HG03460 (cell line): ENCODE measurements around the gene HYAL1.
A peak's percentile ranks its signal among the peaks of the same experiment; 100 is the strongest.
"Not testable (repeated sequence)": the region's sequence is repeated elsewhere in the genome, so short reads cannot be mapped to it uniquely, and the experiment has no call there.

Experiments
- ATAC-seq: cut with Tn5 transposase; IDR thresholded peaks from one replicate; pipeline ENCODE4 v1.9.1; 2021; ENCODE audit not compliant: unreplicated experiment

Gene HYAL1

DNA sequence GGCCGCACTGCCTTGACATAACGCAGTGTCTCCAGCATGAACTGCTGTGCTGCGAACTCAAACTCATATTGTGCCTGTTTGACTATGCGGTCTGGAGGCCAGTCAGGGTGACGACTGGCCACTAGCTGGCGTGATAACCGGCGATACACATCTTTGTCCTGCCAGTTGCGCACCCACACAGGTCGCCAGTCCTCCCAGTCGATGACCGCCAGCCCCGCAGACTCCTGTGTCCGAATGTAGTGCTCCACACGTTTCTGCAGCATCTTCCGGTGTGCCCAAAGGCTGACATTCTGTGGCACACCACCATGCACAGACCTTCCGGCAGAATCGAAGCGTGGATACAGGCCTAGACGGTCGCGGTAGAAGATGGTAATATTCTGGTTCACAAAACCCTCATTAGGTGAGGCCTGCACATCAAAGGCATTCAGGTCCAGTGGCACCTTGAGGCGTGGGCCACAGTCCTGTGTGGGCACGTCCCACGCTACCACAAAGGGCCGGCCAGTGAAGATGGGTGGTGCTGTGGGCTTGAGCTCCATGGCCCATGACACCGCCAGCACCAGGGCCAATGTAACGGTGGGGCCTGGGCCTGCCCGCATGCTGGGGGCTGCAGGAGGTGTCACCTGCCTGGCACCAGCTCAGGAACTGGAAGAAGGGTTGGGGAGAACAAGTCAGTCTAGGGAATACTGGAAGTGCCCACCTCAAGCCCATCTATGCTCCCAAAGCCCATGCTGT, 16.7 kb upstream of the HYAL1 start:
- no peak for ATAC-seq

DNA sequence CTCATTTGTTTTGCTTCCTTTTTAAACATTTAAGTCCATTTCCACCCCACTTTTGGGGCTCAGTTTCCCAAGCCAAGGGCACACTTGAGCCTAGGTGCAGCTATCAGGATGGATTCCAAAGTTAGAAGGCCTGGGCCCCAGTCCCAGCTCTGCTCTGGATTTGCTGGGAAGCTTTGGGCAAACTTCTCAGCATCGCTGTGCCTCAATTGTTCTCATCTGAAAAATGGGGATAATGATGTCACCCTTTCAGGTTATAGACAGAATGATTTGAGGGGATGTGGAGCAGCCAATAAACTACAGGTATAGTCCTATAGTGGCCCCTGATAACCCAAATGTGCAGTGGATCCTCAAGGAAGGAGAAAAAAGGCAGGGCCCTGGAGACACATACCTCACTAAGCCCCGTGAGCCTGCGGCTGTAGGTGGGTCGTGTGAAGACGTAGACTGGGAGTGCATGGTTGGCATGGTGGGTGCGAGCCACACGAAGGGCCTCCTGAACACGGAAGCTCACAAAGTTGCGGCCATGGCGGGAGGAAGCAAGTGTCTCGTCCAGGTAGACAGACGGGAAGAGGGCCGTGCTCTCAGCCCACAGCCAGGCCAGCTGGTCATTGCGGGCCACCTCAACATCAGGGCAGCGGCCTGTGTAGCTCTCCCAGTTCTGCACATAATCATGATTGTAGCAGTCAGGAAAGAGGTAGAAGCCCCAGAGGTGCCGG, 16.0 kb upstream of the HYAL1 start:
- ATAC-seq, result no peak

DNA sequence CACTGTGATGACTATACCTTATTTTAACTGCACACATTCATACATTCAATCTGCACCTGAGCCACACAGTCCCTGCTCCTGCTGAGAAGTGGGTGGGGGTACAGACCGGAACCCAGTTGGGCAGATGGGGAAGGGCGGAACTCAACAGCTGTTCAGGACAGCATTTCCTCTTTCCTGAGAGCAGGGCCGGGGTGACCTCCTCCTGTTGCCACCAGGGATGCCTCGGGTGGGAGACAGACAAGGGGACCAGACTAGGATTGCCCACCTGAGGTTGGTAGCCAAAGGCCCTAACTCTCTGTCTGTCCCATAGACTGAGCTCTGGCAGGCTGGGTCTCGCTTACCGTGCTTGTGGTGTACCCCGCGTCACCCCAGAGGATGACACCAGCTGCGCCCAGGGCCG, 15.2 kb upstream of the HYAL1 start:
- no peak for ATAC-seq

DNA sequence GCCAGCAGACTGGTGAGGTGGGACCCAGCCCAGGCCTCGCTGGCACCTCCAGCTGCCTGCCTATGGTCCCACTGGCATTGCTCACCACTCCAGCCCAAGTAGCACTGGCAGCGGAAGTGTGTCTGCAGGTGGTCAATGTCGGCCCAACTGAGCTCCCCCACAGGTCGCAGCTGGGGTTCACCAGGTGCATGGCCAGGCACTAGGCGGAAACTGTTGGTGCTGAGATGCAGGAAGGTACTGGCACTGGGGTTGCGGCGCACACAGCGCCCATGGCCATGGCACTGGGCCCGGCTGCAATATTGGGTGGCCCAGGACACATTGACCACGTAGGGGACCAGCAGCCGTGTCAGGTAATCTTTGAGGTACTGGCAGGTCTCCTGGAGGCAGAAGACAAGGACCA, 14.8 kb upstream of the HYAL1 start:
- no peak for ATAC-seq

DNA sequence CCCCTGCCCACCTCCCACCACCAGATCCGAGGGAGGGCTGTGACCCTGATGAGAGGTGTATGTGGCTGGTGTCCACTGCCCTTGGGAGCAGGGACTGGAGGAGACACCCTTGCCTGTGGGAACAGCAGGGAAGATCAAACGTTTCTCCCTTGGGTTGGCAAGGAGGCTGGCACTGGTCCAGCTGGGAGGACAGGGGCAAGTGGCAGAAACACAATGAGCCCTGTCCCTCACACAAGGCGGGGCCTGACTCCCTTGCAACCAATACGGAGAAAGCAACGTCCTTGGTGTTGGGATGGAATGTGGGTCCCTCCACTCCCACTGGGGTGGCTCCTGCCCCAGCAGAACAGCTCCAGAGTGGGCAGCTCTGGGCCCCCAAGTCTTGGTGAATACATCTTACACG, 13.9 kb upstream of the HYAL1 start:
- ATAC-seq, result no peak

DNA sequence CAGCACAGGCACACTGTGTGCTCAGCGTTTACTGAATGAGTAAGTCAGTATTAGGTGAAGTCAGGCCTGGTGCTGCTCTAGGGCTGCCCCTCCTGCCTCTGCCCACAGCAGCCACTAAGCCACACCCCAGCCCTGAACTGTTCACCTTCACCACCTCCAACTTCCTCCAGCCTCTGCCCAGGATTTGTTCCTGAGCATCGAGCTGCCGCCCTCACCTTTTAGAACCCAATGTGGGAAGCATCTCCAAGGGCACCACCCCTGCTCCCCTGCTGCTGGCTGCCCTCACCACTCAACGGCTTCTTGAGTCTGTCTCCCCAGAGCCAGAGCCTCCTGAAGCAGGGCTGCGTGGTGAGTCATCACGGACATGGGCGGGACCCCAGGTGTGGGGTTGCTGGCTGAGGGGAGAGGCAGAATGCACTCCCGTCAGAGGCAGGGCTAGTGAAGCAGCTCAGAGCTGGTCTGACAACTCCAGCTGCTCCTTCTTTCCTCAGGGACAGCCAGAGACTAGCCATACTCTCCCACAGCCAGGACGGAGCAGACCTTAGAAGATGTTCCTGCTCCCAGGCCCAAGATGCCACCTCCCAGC, 13.4 kb upstream of the HYAL1 start:
- ATAC-seq, result no peak

DNA sequence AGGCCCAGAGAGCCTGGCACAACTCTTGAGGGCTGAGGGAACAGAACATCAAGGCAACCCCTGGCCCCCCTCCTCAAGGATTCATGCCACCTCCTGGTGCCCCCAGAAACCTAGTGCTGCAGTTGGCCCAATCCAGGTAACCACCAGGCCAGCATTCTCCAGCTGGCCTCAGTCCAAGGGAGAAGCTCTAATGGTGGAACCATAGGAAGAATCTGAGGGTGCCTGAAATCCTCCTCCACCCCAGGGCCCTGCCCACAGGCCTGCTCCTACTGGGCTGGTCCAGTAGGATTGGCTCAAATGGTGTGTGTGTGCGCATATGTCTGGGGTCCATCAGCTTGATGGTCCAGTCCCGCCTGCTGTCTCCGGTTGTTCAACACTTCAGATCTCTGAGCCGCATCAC, 11.4 kb upstream of the HYAL1 start:
- ATAC-seq, result no peak

DNA sequence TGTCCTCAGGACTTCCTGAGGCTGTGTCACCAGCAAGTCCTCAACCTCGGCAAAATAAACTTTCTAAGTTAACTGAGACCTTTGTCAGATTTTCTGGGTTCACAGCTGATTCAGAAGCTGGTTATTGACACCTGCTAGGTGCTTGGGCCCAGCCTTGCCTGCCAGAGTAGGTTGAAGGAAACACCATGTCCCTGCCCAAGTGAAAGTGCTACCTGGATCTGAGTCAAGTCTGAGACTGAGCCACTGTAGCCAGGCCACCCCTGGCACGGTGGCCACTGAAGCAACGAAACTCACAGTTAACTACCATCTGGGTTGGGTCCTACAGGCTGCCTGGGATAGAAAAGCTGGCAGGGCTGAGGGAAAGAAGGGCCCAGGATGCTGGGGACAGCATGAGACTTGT, 11.0 kb upstream of the HYAL1 start:
- ATAC-seq, result no peak

DNA sequence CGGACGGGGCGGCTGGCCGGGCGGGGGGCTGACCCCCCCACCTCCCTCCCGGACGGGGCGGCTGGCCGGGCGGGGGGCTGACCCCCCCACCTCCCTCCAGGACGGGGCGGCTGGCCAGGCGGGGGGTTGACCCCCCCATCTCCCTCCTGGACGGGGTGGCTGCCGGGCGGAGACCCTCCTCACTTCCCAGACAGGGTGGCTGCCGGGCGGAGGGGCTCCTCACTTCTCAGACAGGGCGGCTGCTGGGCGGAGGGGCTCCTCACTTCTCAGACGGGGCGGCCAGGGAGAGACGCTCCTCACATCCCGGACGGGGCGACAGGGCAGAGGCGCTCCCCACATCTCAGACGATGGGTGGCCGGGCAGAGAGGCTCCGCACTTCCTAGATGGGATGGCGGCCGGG, 8.7 kb upstream of the HYAL1 start:
- ATAC-seq, result not testable (repeated sequence)

DNA sequence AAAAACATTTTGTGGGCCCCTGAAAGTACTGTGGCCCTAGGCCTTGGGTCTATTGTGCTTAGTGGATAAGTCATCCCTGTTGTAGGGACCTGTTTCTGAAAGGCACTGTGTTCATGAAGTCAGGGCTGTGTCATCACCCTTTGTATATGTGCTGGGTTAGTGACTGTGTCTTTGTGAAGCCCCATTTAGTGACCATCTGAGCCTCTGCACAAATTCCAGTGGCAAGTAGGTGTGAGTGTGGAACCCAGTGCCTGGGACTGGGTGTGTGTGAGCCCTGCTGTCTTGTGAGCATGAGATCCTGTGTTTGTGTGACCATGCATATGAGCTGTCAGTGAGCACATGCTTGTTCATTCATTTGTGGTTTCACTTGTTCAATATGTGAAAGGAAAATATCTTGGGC, 1.2 kb upstream of the HYAL1 start:
- ATAC-seq, result no peak

DNA sequence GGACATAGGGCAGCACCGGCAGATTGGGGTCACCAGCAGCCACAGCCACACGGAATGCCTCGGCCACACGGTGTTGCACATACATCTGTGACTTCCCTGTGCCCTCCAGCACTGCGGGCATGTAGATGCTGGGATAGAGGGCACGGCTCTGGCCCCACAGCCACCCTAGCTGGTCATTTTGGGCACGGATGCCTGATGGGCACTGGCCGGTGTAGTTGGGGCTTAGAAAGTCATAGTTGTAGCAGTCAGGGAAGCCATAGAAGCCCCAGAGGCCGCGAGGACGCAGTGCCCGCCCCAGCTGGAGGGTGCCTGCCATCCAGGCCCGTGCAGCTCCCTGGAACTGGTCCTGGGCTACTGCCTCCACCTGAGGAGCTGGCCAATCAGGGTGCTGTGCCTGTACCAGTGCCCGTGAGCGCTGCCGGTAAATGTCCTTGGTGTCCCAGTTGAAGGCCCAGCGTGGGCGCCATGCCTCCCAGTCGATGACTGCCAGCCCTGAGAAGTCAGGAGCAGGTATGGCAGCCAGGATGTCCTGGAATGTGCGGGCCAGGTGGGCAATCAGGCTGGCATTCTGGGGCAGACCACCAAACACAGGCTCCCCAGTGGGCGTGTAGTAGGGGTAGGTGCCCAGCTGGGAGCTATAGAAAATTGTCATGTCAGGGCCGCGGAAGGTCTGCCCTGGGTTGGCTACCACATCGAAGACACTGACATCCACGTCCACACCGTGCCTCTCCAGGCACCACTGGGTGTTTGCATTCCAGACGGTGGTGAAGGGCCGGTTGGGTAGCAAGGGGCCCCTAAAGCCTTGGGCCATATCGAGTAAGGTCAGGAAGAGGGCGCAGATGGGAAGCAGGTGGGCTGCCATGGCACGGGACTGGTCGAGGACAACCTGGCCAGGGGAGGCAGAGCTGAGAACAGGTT, 1.0 kb downstream of the HYAL1 start:
- no peak for ATAC-seq

DNA sequence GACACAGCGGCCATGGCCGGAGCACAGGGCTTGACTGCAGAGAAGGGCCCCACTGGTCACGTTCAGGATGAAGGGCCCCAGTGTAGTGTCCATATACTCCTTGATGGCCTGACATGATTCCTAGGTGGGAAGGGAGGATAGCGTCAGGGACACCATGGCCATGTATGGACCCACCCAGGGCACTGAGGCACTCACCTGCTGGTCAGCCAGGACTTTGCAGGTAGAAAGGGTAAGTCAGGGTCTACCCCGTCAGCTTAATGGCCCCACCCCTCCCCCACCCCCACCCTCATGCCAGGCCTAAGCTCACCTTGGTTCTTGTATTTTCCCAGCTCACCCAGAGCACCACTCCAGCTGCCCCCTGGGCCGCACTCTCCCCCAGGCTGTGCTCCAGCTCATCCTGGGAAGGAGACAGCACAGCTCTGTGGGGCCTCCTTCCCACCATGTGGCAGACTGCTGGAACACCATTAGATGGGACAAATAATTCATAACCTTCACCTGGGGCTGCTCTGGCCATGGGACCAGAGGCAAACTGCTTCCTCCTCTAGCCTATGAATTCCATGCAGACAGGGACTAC, 2.6 kb downstream of the HYAL1 start:
- ATAC-seq, result no peak

DNA sequence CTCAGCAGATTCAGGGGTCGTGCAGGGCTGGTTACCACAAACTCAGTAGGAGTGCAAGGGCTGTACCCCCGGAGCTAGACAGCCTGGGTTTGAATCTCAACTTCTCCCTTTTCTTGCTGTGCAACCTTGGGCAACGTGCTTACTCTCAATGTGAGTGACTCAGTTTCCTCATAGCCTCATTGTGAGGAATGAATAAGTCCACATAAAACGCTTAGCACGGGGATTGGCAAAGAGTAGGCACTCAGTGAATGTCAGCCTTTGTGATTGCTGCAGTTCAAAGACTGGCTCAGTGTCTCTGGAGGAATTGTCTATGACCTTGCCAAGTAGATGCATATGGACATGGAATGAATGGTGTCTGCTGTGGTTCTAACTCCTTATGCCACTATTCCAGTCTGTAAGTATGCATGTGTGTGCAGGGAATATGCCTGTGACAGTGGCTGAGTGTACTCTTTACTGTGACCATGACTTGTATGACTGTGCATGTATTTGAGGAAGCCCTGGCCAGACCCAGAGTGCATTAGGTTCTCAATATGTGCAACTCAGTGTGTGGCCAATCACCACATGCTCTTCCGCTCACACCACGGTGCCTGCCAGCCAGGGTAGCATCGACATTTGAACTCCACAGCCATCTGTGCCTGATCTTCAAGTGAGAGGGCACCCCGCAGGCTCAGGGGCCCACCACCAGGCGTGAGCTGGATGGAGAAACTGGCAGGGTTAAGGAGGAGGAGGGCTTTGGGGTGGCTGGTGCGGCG, 3.3 kb downstream of the HYAL1 start:
- ATAC-seq, result no peak

DNA sequence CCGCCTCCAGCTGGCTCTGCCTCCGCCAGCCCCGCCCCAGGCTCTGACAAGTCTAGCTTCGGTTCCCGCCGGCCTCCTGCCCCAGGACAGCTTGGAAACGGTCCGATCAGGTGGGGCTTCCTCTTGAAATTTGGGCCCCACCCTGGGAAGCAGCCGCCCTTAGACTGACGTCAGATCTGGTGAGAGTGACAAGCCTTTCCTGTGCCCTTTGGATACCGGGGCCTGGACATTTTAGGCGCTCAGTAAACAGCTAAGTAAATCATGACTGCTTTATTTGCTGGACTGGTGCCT, 3.8 kb downstream of the HYAL1 start:
- ATAC-seq, result no peak

DNA sequence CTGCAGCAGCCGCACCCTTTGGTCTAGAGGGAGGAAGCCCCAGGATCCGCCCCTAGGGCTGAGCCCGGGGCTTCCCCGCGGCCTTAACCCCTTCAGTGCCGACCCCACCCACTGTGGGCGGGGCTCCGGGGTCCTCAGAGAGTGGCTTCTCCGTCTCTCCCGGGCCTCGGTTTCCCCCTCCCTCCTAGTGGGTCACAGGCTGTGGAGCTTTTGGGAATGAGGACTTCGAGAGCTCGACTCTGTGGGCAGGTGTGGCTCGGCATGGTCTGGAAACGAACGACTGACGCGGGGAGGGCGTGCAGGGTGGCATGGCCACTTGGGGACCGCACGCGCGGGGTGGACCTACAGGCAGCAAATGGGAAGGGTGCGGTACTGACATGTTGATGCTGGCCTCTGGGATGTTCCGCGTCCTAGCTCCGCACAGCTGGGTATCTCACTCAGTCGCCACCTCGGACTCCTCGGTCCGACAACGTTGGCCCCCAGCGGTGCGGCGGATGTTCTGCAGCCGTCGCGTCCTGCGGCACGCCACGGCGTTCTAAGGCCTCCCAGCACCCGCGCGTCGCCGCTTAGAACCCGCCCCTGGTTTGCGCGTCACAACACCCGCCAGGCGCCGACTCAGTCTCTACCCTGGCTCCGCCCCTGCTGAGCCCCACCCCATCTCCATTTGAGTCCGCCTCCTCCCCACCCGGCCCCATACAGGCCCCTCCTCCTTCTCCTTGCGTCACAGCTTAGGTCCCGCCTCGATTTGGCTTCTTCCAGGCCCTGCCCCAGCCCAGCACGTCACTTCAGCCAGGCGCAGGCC, 4.3 kb downstream of the HYAL1 start, which contains the start of the genes HYAL3 and NAA80:
Gene HYAL3, minus strand, starts transcription at position 570 of the 802 bp plus-strand sequence. CDS start 3,803 bp downstream, outside the sequence.
Gene NAA80, minus strand, starts transcription at position 570 of the 802 bp plus-strand sequence. CDS start 1,942 bp downstream, outside the sequence.
- ATAC-seq, result peak; percentile 82

DNA sequence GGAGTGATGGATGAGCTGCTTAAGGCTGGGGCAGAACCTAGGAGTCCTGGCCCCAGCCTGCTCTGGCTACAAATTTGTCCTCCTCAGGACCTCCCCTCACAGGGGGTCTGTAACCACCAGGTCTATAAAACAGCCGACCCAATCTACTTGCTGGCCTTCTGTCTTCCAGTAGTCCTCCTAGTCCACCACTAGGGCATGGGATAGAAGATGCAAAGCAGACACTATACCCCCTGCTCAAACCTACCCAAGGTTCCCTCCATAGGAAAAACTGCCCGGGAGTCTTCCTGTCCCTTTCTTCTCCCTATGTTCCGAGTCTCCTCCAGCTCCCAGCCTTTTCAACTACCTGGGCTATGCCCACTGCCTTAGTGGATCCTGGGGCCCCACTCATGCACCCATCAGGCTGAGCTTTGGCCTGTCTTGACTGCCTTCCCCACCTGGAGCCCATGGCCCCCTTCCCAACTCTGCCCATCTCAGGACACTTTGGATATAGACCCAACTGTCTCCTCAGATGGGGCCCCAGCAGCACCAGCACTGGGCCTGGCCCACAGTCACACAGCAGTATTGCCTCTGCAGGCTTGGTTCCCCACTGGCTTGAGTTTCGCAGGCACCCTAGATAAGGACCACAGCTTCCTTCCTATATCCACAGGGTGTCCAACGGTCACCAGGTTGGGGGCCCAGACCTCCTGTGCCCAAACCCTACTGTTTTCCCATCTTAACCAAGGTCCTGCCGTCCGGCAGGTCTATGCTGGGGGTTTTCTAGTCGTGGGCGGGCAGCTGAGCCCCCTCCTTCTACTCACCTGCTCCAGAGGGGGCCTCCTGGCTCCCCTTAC, 5.3 kb downstream of the HYAL1 start:
- ATAC-seq, result no peak

DNA sequence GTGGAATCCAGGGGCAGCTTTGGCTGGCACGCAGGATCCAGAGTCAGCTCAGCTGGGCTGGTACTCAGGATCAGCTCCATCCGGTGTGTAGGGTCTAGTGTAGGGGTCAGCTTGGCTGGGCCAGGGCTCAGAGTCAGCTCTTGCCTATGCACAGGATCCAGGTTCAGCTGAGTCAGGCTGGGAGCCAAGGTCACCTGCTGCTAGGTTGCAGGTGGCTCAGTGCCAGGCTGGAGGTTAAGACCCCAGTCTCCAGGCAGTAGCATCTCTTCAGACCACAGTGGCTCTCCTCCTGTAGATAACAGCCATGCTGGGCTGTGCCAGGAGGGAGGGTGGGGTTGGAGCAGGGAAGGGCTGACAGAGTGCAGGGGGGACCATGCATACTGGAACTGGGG, 6.0 kb downstream of the HYAL1 start:
- no peak for ATAC-seq

DNA sequence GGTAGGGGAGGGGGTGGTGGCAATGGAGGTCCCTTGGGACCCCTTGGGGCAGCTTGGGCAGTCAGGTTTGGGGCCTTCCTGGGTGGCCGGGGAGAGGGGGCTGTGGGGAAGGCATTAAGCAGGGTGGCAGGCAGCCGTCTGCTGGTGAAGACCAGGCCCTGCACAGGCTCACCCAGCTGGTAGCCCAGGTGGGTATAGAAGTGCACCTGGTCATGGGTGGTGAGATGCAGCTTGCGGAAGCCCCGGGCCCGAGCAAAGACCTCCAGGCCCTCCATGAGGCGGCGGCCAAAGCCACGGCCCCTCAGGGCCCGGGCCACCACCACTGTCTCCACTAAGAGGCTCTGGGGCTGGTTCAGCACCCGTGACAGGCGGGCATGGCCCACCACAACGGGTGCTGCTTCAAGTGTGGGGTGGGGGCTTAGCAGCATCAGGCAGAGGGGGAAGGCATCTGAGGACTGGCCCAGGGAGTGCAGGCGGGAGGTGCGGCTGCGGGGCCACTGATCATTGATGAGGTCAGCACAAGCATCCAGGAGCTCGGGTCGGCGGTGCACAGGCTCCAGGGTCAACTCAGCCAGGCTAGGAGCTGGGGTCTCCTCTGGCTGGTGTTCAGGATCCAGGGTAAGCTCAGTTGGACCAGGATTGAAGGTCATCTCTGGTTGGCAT, 6.5 kb downstream of the HYAL1 start:
- no peak for ATAC-seq
